ENCODE results near the gene GALNT17.

- TF ChIP-seq CTCF (conservative IDR thresholded peaks at IDR 0.05) (no peak), EZH2 (IDR thresholded peaks at IDR 0.05; ENCODE audit: low read depth) (no peak)
Measured at GRCh38 chr7:71707041-71707440, 575.1 kb downstream of the GALNT17 start.
